BJ (cell line): ENCODE data around the gene CAPNS2. TPM values are rescaled to one million over a fixed set of nuclear protein-coding genes. Genes with fewer than 3 reads are reported as not detected.
"Not testable (repeated sequence)": the region's sequence is repeated elsewhere in the genome, so short reads cannot be mapped to it uniquely, and the experiment has no call there.

Experiments used
- CTCF ChIA-PET: fragments of 350-600 bp; formaldehyde crosslinking; extraction: SDS; loops from one replicate; lab custom pipeline; 2021; ENCODE audit warnings: antibody characterized with exemption, inconsistent platforms; lab: Yijun Ruan, JAX
- POLR2A ChIA-PET: fragments of 300-600 bp; sonication (Branson Sonifier 250); formaldehyde crosslinking; extraction: SDS; loops from one replicate; lab custom pipeline; 2021; ENCODE audit warnings: antibody characterized with exemption; lab: Charles Lee
- DNase-seq: peaks from one replicate; pipeline ENCODE4 v3.0.0-alpha.2; 2011; ENCODE audit warnings: low read depth
- H3K27me3 ChIP-seq: 2 replicates; pipeline ENCODE4 v1.6.0; 2011; ENCODE audit warnings: low read length; ENCODE audit not compliant: control insufficient read depth, insufficient read depth
- H3K36me3 ChIP-seq: 2 replicates; pipeline ENCODE4 v1.5.1; 2011; ENCODE audit warnings: low read length; ENCODE audit not compliant: control insufficient read depth, insufficient read depth
- H3K4me3 ChIP-seq: 2 replicates; pipeline ENCODE4 v1.5.1; 2011; ENCODE audit warnings: low read depth, mild to moderate bottlenecking, control low read depth, low read length
- CTCF ChIP-seq: IDR thresholded peaks from 2 replicates; pipeline ENCODE4 v1.5.1; 2011; ENCODE audit warnings: low read depth, mild to moderate bottlenecking, control low read depth, inconsistent platforms, low read length, moderate library complexity; ENCODE audit not compliant: insufficient read depth
- polyA plus RNA-seq: library from polyadenylated mRNA; depleted of rRNA; stranded (reverse); fragments of >200 nt; gene quantifications from 2 replicates; pipeline ENCODE4 v1.2.3, GENCODE V29; 2011; rRNA removed

CAPNS2 gene
- polyA plus RNA-seq, 1 experiment, result not detected

- Histone ChIP-seq H3K27me3 (0 out of 2 replicates have a peak, but pooled peaks cover 2% of the 10 kb centered on the region), H3K4me3 (no peak overlapping the region), H3K36me3 (no peaks in the 10 kb centered on the region)
- no peak for DNase-seq
- ChIA-PET POLR2A (no interaction called here), CTCF (no interaction called here)
- TF ChIP-seq CTCF, result no peak
Observed at GRCh38 chr16:55597928-55598327, 31.4 kb downstream of the CAPNS2 start.

- no peak for DNase-seq
- ChIA-PET POLR2A (no interaction called here), CTCF (interaction anchor here (1.0 kb wide), 1 partner anchor 141 kb away, joined by 3 read pairs; no protein-coding TSS in a partner anchor)
- Histone ChIP-seq H3K36me3 (no peaks in the 10 kb centered on the region), H3K4me3 (no peak overlapping the region), H3K27me3 (no peaks in the 10 kb centered on the region)
- TF ChIP-seq CTCF, result no peak
Observed at GRCh38 chr16:55605754-55606336, 39.4 kb downstream of the CAPNS2 start.

- CTCF ChIA-PET, result no interaction called here
- Histone ChIP-seq H3K36me3 (no peaks in the 10 kb centered on the region), H3K27me3 (peaks cover 2% of the 10 kb centered on the region; the same call in 1 of the 2 replicates), H3K4me3 (no peak overlapping the region)
- no peak for DNase-seq
- TF ChIP-seq CTCF, result no peak
- POLR2A ChIA-PET, result no interaction called here
Observed at GRCh38 chr16:55613613-55614335, 47.3 kb downstream of the CAPNS2 start.

- POLR2A ChIA-PET, result no interaction called here
- no peak for DNase-seq
- no peak for TF ChIP-seq CTCF
Observed at GRCh38 chr16:55615071-55615470, 48.6 kb downstream of the CAPNS2 start.

GRCh38 chr16:55615670-55616069 lies 49.2 kb downstream of the CAPNS2 start:
- POLR2A ChIA-PET, H3K27me3 ChIP-seq, DNase-seq, H3K36me3 ChIP-seq, H3K4me3 ChIP-seq: not testable (repeated sequence)
- CTCF ChIA-PET, result interaction anchor here (1.2 kb wide), 1 partner anchor 151 kb away, joined by 3 read pairs; no protein-coding TSS in a partner anchor

More at GRCh38 chr16:55615071-55615470, 48.6 kb downstream of the CAPNS2 start:
- CTCF ChIA-PET, result interaction anchor here (1.2 kb wide), 1 partner anchor 150 kb away, joined by 3 read pairs; no protein-coding TSS in a partner anchor
- Histone ChIP-seq H3K4me3 (no peak overlapping the region), H3K27me3 (peaks cover 2% of the 10 kb centered on the region; the same call in 1 of the 2 replicates), H3K36me3 (no peaks in the 10 kb centered on the region)

Other genes starting within 250 kb of the CAPNS2 start
- not detected in 2 replicates for gene IRX6, start 242.5 kb upstream of the CAPNS2 start, polyA plus RNA-seq
- gene MMP2, start 87.5 kb upstream of the CAPNS2 start, polyA plus RNA-seq, result 1,167 and 1,609 TPM in 2 replicates
- gene LPCAT2, start 57.6 kb upstream of the CAPNS2 start, polyA plus RNA-seq, result 7.9 and 16.9 TPM in 2 replicates
- gene SLC6A2, start 89.3 kb downstream of the CAPNS2 start, polyA plus RNA-seq, result not detected in 2 replicates